ENCODE measurements around the gene OR2V2. TPM values are rescaled to one million over a fixed set of nuclear protein-coding genes. Genes with fewer than 3 reads are reported as not detected.
A peak's percentile ranks its signal among the peaks of the same experiment; 100 is the strongest.

OR2V2 gene
- polyA plus RNA-seq, 2 of the 4 experiments (the other 2 are of a cell fraction) = not detected

- TF ChIP-seq BHLHE40 (IDR thresholded peaks at IDR 0.05; ENCODE audit: low read depth, low read length) (no peak), HOXB5 (CRISPR knock-in tag; IDR thresholded peaks at IDR 0.05) (no peak), JUN (IDR thresholded peaks at IDR 0.05) (no peak), EP300 (IDR thresholded peaks at IDR 0.05) (no peak), SMC3 (IDR thresholded peaks at IDR 0.05) (no peak), GATA3 (IDR thresholded peaks at IDR 0.05; ENCODE audit: borderline replicate concordance) (no peak), MYC (IDR thresholded peaks at IDR 0.05; ENCODE audit: borderline replicate concordance, low read length) (no peak), ATOH8 (CRISPR knock-in tag; IDR thresholded peaks at IDR 0.05; ENCODE audit: low read depth) (no peak)
- Histone ChIP-seq H3K4me3 (no peak overlapping the region), H3K4me2 (no peak overlapping the region), H3K9me3 (no peaks in the 10 kb centered on the region), H3K27ac (no peak overlapping the region), H3K4me1 (peaks cover 15% of the 10 kb centered on the region)
- WGBS (ENCODE audit: missing lambda C conversion rate) = 83% methylated on average over 28 of the region's 28 CpGs
- DNase-seq (ENCODE audit: low read depth in 1 of 2, low spot score in 1 of 2) (peak in 1 of 2 experiments; percentile 28), FAIRE-seq (no peak), ATAC-seq (peak; percentile 40 to 59; a peak in 4 of 6 replicates)
- ChIA-PET POLR2A (no interaction called here), CTCF (interaction anchor here (0.7 to 1.8 kb wide), 2 partner anchors 12 to 20 kb away, joined by 3 to 4 read pairs; no protein-coding TSS in a partner anchor)
Observed at GRCh38 chr5:181121675-181122561, 25.5 kb upstream of the OR2V2 start.

GRCh38 chr5:181124526-181124925 is 22.9 kb upstream of the OR2V2 start:
- POLR2A ChIA-PET = no interaction called here
- TF ChIP-seq, protein P1, sequence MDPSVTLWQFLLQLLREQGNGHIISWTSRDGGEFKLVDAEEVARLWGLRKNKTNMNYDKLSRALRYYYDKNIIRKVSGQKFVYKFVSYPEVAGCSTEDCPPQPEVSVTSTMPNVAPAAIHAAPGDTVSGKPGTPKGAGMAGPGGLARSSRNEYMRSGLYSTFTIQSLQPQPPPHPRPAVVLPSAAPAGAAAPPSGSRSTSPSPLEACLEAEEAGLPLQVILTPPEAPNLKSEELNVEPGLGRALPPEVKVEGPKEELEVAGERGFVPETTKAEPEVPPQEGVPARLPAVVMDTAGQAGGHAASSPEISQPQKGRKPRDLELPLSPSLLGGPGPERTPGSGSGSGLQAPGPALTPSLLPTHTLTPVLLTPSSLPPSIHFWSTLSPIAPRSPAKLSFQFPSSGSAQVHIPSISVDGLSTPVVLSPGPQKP (IDR thresholded peaks at IDR 0.05; ENCODE audit: low read depth, low read length) = no peak
- TF ChIP-seq EHMT2 (IDR thresholded peaks at IDR 0.05; ENCODE audit: low read depth) (no peak), NFE2L2 (conservative IDR thresholded peaks at IDR 0.05; ENCODE audit: low read length) (no peak), SMC3 (IDR thresholded peaks at IDR 0.05) (no peak), GATA3 (IDR thresholded peaks at IDR 0.05; ENCODE audit: borderline replicate concordance) (no peak), BHLHE40 (IDR thresholded peaks at IDR 0.05; ENCODE audit: low read depth, low read length) (no peak), HOXB13 (CRISPR knock-in tag; IDR thresholded peaks at IDR 0.05; ENCODE audit: low read depth) (no peak), CEBPB (IDR thresholded peaks at IDR 0.05) (no peak), RNF2 (IDR thresholded peaks at IDR 0.05; ENCODE audit: borderline replicate concordance, low read depth) (no peak), SREBF2 (IDR thresholded peaks at IDR 0.05) (no peak), KDM5A (IDR thresholded peaks at IDR 0.05) (no peak), NPAS2 (CRISPR knock-in tag; IDR thresholded peaks at IDR 0.05; ENCODE audit: borderline replicate concordance) (no peak), FOXS1 (CRISPR knock-in tag; IDR thresholded peaks at IDR 0.05) (no peak), CBX8 (IDR thresholded peaks at IDR 0.05) (no peak), USF2 (IDR thresholded peaks at IDR 0.05) (no peak), HMGXB4 (CRISPR knock-in tag; IDR thresholded peaks at IDR 0.05; ENCODE audit: borderline replicate concordance) (no peak), ZC3H11A (IDR thresholded peaks at IDR 0.05) (no peak), JUN (IDR thresholded peaks at IDR 0.05) (no peak), HDAC2 (IDR thresholded peaks at IDR 0.05) (no peak)

More at GRCh38 chr5:181124526-181124925, 22.9 kb upstream of the OR2V2 start:
- Histone ChIP-seq H3K4me1 (peaks cover 15% of the 10 kb centered on the region), H3K27ac (no peak overlapping the region), H3K4me2 (no peak overlapping the region), H3K4me3 (no peak overlapping the region), H3K9me3 (no peaks in the 10 kb centered on the region)
- DNase-seq (ENCODE audit: low read depth in 1 of 2, low spot score in 1 of 2) (no peak), ATAC-seq (no peak), FAIRE-seq (no peak)
- WGBS (ENCODE audit: missing lambda C conversion rate) = 54% methylated on average over 3 of the region's 3 CpGs
- CTCF ChIA-PET = interaction anchor here (1.2 kb wide), 1 partner anchor 9 kb away, joined by 4 read pairs; no protein-coding TSS in a partner anchor
